Stimulated activated CD4-positive, alpha-beta T cell treated with anti-CD3 and anti-CD28 coated beads, TNF-alpha, amount 100 ng/mL, for 24 hours (primary cell): ENCODE data around the gene NR6A1.
A peak's percentile ranks its signal among the peaks of the same experiment; 100 is the strongest.
"Not testable (repeated sequence)": the region's sequence is repeated elsewhere in the genome, so short reads cannot be mapped to it uniquely, and the experiment has no call there.

Experiments used
- DNase-seq, 3 experiments: peaks; one replicate each; pipeline ENCODE4 v3.0.0-alpha.2; 2020; ENCODE audit warnings: low read depth in 3 of 3

The NR6A1 gene

GRCh38 chr9:124776954-124777648, 6.0 kb upstream of the NR6A1 start, which contains the start of gene OLFML2A:
TSS of gene OLFML2A (plus strand) at chr9:124777133. CDS start at chr9:124777271, 138 bp downstream.
- DNase-seq, result peak in 2 of 3 experiments; percentile 0 to 26

DNA sequence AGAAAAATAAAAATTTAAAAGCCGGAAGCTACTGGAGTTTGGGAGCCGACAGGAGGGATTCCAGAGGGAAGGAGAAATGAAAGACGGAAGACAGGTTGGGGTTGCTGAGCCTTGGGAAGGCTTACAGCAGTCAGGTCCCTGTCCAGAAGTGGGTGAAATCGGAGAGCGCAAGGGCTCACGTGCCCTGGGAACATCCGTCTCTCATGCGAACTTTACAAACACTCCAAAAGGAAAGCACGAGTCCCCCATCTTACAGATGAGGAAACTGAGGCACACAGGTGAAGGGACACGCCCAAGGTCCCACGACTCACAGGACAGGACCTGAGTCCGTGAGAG, 5.5 kb upstream of the NR6A1 start:
- DNase-seq, result no peak

GRCh38 chr9:124774129-124774978, 3.2 kb upstream of the NR6A1 start:
- DNase-seq, result peak; percentile 64 to 84 (median 77)

DNA sequence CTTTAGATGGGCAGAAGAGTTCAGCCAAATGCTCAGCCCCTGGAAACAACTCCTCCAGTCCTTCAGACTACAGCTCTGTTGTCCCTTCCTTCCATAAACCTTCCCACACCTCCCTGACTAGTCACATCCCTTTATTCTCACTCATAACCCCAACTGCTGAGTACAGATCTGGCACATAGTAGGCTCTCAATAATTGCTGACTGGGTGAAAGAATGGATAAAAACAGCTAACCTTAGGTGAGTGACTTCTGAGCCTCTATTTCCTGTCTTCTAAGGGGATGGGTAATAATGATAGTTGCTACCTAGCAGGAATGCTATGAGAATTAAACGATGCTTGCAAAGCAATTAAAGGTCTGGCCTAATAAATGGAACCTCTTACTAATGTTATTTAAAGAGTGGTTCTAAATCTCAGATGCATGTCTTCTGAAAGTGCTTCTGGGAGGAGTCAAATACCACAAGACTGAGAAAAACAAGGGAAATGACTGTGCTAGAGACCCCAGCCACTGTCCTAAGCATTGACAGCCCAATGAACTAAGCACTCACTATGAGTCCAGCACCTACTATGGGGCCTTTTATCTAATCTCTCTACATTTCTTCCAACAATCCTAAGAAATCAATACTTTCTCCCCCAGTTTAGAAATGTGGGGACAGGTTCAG, 2.5 kb upstream of the NR6A1 start:
- DNase-seq, result no peak

DNA sequence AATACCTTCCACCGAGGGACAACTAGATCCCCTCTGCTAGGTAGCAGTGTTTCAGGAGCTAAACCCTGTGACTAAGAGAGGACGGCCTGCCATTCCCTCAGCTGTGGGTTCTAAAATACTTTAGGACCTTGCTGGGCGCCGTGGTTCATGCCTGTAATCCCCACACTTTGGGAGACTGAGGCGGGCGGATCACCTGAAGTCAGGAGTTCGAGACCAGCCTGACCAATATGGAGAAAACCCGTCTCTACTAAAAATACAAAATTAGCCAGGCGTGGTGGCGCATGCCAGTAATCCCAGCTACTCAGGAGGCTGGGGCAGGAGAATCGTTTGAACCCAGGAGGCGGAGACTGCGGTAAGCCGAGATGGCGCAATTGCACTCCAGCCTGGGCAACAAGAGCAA, 1.8 kb upstream of the NR6A1 start:
- DNase-seq, result not testable (repeated sequence)

- DNase-seq, result peak in 2 of 3 experiments; percentile 14 to 28
These were observed 962 bp upstream of the NR6A1 start for GRCh38 chr9:124771867-124772679.

DNA sequence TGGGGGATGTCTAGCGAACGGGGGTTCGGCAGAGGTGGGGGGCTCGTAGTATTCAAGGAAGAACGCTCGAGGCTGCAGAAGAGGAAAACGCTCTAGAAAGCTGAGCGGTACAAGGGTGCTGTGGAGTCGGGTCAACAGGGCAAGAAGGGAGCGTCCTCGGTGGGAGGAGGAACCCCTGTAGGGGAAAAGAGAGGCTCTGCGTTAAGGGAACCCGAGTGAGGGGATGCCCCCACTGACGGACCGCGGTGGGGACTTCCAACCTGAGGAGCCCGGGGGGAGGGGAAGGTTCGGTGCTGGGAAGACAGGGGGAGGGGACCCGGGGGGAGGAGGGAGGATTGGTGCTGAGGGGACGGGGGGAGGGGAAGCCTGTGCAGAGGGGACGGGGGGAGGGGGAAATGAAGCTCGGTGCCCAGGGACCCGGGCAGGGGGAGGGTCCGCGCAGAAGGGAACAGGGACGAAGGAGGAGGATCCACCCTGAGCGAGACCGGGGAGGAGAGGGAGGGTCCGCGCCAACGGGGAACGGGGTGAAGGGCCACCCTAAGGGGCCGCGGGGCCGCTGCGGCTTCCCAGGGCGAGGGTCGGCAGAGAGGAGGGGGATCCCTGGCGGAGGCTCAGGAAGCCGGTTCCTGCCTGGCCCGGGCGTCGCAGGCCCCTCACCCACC, 621 bp downstream of the NR6A1 start:
- DNase-seq, result peak in 2 of 3 experiments; percentile 2 to 14

DNA sequence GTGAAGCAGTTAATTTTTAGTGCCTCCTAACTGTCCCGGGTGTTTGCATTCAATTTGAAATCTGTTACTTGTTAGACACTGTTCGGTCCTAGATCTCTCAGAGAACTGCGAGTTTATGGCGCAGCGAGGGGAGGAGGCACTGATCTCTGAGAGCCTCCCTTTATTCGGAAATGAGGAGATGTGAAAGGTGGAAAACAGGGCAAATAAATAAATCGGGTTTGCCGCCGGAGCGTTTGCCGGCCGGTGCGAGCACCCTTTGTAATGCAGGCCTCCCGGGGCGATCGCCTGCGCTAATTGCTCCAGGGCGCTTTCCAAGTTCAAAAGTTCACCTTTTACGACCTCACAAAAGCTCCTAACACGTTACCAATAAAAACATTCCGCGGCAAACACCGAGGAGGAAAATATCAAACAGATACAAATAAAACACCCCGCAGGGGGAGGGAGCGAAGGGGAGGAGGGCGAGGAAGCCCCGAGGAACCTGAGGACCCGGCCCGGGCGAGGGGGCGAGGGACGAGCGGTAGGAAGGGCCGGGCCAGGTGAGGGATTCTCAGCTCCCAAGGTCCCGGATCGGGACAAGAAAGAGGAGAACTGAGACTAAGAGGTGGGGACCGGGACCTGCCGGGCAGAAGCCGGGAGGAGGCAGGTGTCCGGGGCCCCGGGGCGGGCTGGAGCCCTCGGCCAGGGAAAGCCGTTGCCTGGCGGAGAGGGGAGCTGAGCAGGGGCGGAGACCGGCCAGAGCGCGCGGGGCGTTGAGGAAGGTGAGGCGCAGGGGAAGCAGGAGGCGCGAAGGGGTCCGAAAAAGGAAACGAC, 1.4 kb downstream of the NR6A1 start:
- no peak for DNase-seq

- no peak for DNase-seq
These were observed 2.2 kb downstream of the NR6A1 start for GRCh38 chr9:124768750-124769548.

DNA sequence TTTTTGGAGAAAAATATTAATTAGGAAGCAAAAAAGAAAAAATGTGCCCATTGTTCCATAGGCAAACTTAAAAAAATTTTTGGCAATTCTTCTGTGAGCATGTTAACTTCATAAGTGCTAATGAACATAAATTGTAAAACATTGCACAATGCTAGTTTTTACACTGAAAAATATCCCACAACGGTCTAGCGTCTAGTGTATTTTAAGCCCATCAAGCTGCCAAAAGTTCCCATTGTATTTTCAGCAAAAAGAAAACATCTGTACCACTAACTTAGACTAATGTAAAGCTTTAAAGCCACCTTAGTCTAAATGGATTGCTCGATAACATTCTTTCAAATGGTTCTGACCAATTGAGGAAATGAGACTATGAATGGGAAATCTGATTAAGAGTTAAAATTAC, 2.8 kb downstream of the NR6A1 start:
- no peak for DNase-seq

GRCh38 chr9:124767821-124768220, 3.3 kb downstream of the NR6A1 start:
- DNase-seq, result no peak

- DNase-seq, result no peak
These were observed 4.1 kb downstream of the NR6A1 start for GRCh38 chr9:124766815-124767554.

DNA sequence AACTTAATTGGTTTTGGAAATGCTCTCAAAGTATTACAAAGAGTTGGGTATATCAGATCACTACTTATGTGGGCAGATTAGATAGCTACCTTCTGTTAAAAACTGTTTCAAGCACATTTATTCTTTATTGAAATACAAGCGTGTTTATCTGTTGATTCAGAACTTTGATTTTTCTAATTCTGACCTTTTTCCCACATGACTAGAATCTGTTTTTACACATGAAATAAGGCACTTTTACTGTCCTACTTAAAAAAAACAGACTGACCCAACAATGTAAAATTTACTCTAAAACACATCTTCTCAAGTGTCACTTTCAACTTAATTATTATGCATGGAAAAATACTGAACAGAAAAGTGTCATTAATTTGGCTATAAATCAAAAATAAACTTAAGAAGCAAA, 4.8 kb downstream of the NR6A1 start:
- no peak for DNase-seq

DNA sequence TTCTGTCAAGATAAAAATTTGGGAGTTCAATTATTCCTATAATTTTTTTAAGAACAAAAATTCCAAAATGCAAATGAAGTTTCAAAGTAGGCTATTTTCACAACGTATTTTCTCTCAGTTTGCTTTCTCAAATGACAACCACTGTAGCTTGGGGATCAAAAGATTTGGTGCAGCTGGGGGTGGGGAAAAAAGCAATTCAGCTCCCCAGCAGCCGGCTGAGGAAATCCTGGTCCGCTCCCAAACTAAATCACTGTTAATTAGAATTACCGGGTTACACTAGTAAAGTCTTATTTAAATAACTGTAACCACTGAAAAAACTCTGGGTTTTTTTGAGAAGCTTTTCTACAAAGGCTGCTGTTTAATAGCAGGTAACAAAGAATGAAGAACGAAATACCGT, 5.7 kb downstream of the NR6A1 start:
- no peak for DNase-seq

GRCh38 chr9:124764774-124765438, 6.2 kb downstream of the NR6A1 start:
- no peak for DNase-seq

DNA sequence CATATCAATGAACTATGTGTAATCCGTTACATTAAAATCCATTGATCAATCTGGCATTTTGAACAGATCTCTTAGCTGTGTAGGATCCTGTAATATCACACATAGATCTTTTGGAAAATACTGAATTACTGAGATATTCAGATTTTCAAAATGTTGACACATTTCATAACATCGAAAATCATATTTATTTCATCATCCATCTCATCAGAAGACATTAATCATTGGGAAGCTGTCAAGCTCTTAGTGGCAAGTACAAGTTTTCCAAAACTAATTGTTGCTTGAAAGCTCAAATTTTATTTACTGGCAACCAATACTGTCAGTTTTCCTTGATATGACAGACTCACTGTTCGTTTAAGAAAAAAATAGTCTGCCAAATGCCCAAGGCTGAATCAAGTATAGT, 8.5 kb downstream of the NR6A1 start:
- no peak for DNase-seq

DNA sequence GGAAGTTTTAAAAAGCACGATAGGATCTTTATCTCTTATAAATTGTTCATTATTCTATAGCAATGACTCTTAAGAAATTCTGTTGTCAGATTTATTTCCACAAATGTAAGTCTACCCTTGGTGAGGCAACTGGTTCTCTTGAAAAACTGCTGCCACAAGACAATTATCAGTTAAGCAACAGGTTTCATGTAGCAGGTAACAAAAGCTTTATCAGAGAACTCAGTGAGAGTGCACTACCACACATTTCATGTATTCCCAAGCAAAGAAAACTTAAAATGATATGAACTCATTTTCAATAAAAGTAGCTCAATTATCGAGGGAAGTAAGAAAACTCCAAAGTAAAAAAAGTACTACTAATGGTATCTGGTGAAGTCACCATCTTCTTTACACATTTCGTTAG, 9.4 kb downstream of the NR6A1 start:
- DNase-seq, result no peak

GRCh38 chr9:124761196-124761595, 9.9 kb downstream of the NR6A1 start:
- DNase-seq, result no peak
